ENCODE data around the gene C12orf42. TPM values are rescaled to one million over a fixed set of nuclear protein-coding genes. Genes with fewer than 3 reads are reported as not detected.
"Not testable (repeated sequence)": the region's sequence is repeated elsewhere in the genome, so short reads cannot be mapped to it uniquely, and the experiment has no call there.

Gene C12orf42
- total RNA-seq, 1 experiment from 2014 or later, result not detected

DNA sequence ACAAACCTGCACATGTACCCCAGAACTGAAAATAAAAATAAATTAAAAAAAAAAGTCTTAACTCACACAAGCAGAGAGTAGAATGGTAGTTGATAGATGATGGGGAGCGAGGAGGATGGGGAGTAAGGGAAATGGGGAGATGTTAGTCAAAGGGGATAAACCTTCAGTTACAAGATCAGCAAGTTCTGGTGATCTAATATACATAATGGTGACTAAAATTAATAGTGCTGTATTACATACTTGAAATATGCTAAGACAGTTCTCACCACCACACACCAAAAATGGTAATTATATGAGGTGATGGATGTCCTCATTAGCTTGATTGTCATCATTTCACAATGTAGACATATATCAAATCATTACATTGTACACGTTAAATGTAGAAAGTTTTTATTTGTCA is 3.2 kb upstream of the C12orf42 start:
- DNase-seq (ENCODE audit: extremely low read depth, low read depth), result no peak

- DNase-seq (ENCODE audit: extremely low read depth, low read depth), result no peak
These were observed 867 bp downstream of the C12orf42 start for GRCh38 chr12:103494734-103495468.

DNA sequence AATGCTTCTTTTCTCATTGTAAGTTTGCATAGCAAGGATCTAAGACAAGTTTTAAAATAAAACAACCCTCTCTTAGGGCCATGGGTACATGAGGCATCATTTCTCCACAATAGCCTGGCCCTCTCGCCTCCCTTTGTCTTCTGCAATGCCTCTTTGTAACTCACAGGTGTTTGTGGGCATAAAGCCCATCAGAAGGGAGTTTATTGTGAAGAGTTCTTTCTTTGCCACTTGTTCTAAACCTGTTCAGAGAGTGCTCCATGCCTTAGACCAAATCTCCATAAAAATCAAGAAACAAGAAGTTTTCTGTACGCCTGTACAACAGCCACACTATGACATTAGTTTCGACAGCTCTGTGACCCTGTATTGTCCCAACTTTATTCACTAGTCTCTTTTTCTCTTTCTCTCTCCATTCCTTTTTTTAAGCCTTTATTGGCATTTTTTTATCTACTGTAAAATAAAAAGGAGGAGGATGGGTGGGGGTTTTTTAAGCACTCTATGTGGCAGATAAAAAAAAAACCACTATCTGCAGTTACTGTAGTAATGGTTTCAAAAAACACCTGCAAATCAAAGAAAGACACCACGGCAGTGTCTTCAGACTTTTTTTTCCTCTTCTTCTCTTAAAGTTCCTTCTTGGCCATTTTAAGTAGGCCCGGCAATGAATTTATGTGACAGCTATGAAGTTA is 1.6 kb downstream of the C12orf42 start:
- no peak for DNase-seq (ENCODE audit: extremely low read depth, low read depth)

DNA sequence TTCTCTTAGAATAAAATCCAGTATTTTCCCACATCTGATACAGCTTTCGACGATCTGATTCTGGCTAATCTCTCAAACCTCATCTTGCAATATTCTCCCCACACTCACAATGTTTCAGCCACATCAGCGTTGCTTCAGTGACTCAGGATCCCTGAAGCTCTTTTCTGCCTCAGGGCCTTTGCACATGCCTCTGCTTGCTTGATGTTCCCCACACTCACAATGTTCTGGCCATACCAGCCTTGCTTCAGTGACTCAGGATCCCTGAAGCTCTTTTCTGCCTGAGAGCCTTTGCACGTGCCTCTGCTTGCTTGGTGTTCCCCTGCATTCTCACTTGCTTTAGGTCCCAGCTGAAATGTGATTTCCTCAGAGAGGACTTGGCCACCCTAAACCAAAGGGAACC is 2.6 kb downstream of the C12orf42 start:
- DNase-seq (ENCODE audit: extremely low read depth, low read depth), result no peak

DNA sequence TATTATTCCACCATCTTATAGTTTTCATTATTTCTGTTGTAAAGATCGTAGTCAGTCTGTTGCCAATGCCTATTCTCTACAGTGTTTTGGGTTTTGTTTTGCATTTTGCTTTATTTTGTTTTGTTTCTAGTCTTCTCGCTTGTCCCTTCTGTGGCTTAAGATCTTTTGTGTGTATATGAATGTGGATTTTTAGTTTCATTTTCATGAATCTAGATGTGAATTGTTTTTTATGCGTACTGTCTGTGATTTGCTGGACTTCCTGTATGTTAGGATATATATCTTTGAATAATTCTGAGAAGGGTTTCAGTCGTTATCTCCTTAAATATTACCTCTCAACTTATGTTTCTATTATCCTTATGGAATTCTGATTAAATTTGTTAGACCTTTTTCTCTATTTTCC is 13.4 kb downstream of the C12orf42 start:
- no peak for DNase-seq (ENCODE audit: extremely low read depth, low read depth)

DNA sequence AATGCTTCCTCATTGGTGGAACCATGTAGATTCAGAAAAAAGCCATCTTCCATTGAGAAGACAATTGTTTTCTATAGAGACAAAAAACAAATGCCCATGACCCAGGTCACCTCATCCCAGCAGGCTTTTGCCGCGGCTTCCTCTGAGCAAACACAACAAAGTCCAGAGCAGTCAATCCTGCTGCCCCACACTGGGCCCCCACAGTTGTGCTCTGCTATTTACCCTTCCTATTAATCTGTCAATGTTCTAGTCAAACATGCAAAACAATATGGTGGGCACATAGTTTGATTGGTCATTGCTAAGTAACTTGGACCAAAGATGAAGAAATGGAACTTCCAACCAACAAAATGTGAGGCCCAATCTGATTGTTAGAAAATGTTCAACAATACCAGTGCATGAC is 20.7 kb downstream of the C12orf42 start:
- no peak for DNase-seq (ENCODE audit: extremely low read depth, low read depth)

GRCh38 chr12:103470664-103471063 is 25.1 kb downstream of the C12orf42 start:
- no peak for DNase-seq (ENCODE audit: extremely low read depth, low read depth)

DNA sequence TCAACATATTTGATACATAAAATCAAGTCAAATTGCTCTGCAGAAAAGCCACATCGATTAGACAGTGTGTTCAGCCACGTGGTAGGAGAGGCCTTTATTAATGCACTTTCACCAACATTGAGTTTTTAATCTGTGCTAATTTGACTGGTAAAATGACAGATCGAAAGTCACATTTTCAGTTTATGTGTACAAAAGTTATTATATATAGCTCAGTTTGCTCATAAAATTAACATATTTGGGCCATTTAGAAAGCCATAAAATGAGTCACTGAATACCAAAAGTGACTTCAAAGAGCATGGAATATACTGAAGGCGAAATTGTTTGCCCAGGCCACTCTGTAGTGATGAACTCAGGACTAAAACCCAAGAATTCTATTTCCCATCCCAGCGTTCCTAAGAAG is 26.0 kb downstream of the C12orf42 start:
- no peak for DNase-seq (ENCODE audit: extremely low read depth, low read depth)

GRCh38 chr12:103468837-103469236 is 26.9 kb downstream of the C12orf42 start:
- DNase-seq (ENCODE audit: extremely low read depth, low read depth), result no peak

GRCh38 chr12:103462675-103463074 is 33.1 kb downstream of the C12orf42 start:
- DNase-seq (ENCODE audit: extremely low read depth, low read depth), result no peak

GRCh38 chr12:103457471-103457870 is 38.3 kb downstream of the C12orf42 start:
- no peak for DNase-seq (ENCODE audit: extremely low read depth, low read depth)

- DNase-seq (ENCODE audit: extremely low read depth, low read depth), result no peak
These were observed 39.8 kb downstream of the C12orf42 start for GRCh38 chr12:103456006-103456405.

DNA sequence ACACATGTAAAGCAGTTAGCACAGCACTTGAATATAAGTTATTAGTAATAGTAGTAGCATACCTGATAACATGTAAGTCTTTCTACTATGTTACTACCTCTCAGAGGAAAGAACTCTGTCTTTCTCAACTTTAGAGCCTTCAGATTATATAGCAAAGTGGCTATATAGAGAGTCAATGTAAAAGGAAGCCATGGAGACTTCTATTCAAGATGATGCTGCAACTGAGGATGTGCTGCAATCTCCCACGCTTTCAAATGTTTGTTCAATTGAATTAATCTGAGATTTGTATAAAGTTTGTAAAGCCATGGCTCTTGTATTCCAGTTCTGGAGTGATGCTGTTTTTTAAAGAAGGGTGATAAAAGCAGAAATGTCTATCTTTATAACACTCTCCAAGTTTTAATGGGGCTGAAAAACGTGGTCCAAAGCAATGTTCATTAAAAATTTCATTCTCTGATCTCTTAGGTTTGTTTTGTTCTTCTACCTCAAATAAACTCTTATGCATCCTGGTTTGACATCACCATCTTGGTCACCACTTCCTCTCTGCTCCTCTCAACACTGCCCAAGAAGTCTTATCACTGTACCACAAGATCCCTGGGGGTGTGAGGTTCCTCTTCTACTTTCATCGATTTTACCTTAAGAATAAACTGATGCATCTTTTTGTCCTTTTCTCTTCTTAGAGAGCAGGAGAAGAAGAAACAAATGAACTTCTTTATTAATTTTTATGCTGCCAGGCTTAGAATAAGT is 40.6 kb downstream of the C12orf42 start:
- no peak for DNase-seq (ENCODE audit: extremely low read depth, low read depth)

GRCh38 chr12:103444983-103445382 is 50.8 kb downstream of the C12orf42 start:
- DNase-seq (ENCODE audit: extremely low read depth, low read depth), result no peak

DNA sequence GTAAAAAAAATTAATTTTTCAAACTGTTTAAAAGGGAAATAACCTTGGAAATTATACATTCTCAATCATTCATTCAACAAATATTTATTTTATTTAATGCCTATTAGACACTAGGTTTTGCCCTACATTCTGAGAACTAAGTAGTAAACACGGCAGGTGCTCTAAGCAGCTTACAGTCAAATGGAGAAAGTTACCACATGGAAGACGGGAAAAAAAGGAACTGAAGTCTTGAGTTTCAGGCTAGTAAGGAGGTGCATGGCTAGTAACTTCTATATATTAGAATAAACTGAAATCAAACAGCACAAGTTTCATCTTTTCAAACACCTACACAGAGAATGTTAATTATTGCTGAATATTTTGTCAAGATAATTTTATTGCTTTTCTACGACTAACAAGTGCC is 52.9 kb downstream of the C12orf42 start:
- no peak for DNase-seq (ENCODE audit: extremely low read depth, low read depth)

GRCh38 chr12:103442182-103442555 is 53.6 kb downstream of the C12orf42 start:
- no peak for DNase-seq (ENCODE audit: extremely low read depth, low read depth)

DNA sequence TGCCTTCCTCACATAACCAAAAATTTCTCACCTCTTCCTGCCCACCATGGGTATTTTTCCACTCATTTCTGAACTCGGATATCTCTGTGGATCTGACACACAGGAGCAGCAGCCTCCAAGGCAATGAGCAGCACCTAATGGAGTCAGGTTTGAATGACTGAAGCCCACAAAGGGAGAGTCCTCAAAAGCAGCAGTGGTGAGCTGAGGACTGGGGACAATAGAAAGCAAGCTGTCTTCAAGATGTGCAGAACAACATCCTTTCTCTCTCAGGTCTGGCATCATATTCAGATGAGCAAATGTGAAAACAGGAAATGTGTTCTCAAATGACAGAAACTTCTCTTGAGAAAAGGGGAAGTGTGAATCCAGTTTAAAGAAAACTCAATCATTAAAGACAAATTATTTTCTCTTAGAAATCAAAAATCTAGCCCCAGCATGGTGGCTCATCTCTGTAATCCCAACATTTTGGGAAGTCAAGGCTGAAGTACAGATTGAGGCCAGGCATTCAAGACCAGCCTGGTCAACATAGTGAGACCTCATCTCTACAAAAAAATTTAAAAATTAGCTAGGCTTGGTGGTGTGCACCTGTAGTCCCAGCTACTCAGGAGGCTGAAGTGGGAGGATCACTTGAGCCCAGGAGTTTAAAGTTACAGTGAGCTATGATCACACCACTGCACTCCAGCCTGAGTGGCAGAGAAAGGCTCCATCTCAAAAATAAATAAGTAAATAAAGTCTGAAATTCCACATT is 54.2 kb downstream of the C12orf42 start:
- no peak for DNase-seq (ENCODE audit: extremely low read depth, low read depth)

- DNase-seq (ENCODE audit: extremely low read depth, low read depth), result not testable (repeated sequence)
These were observed 61.3 kb downstream of the C12orf42 start for GRCh38 chr12:103434165-103435105.

GRCh38 chr12:103431950-103432349 is 63.8 kb downstream of the C12orf42 start:
- no peak for DNase-seq (ENCODE audit: extremely low read depth, low read depth)

GRCh38 chr12:103431387-103431786 is 64.4 kb downstream of the C12orf42 start:
- DNase-seq (ENCODE audit: extremely low read depth, low read depth), result no peak
